Vagina (tissue), 2 donors: ENCODE results near the gene ALS2. TPM values are rescaled to one million over a fixed set of nuclear protein-coding genes. Genes with fewer than 3 reads are reported as not detected.
"Not testable (repeated sequence)": the region's sequence is repeated elsewhere in the genome, so short reads cannot be mapped to it uniquely, and the experiment has no call there.

Source experiments
- DNase-seq, 2 donors: peaks; one replicate each; pipeline ENCODE4 v3.0.0-alpha.2; 2017; ENCODE audit errors: extremely low spot score in 2 of 2
- H3K27ac ChIP-seq: fragments of 200-600 bp; sonication (generic); one replicate; pipeline ENCODE4 v1.5.1; 2019
- H3K27me3 ChIP-seq: fragments of 200-600 bp; sonication (generic); one replicate; pipeline ENCODE4 v1.5.1; 2019
- H3K36me3 ChIP-seq, 2 donors: fragments of 200-600 bp; sonication (generic); one replicate each; pipeline ENCODE4 v1.5.1; 2017 to 2019
- H3K4me1 ChIP-seq: fragments of 200-600 bp; sonication (generic); one replicate; pipeline ENCODE4 v1.5.1; 2019
- H3K4me3 ChIP-seq, 2 donors: fragments of 200-600 bp; sonication (generic); 1 replicate in 1 of 2; 2 replicates in 1 of 2; pipeline ENCODE4 v1.5.1; 2016 to 2019
- H3K9me3 ChIP-seq: fragments of 200-600 bp; sonication (generic); one replicate; pipeline ENCODE4 v1.5.1; 2019
- POLR2A ChIP-seq, 2 donors: fragments of 450-650 bp; IDR thresholded peaks; one replicate each; pipeline ENCODE4 v1.6.1; 2017; ENCODE audit warnings: antibody characterized with exemption in 2 of 2, mild to moderate bottlenecking in 2 of 2, moderate library complexity in 2 of 2
- POLR2AphosphoS5 ChIP-seq, 2 donors: sonication (generic); formaldehyde crosslinking; IDR thresholded peaks; one replicate each; pipeline ENCODE4 v1.9.0; 2017; ENCODE audit warnings: antibody characterized with exemption in 2 of 2, mild to moderate bottlenecking in 2 of 2, low read depth in 1 of 2; ENCODE audit not compliant: insufficient read depth in 1 of 2
- intact Hi-C: fragments of 100-400 bp; cut with DNase I; formaldehyde crosslinking; loops from one replicate; pipeline ENCODE4 v1.15.1; 2023
- total RNA-seq: library from RNA; depleted of rRNA; stranded (reverse); fragments of >200 nt; gene quantifications from one replicate; pipeline ENCODE4 v1.2.3, GENCODE V29; 2016
- TF ChIP-seq, protein P1 (sequence below), 3 experiments: fragments of 450-650 bp in 2 of 3; fragments of 200-600 bp in 1 of 3; sonication (generic) in 1 of 3; IDR thresholded peaks; one replicate each; pipeline ENCODE4 v1.5.1; 2017 to 2019; ENCODE audit warnings: antibody characterized with exemption in 3 of 3, mild to moderate bottlenecking in 2 of 3, moderate library complexity in 2 of 3

ALS2 gene
- total RNA-seq, 1 donor from 2014 or later = 9.3 TPM

DNA sequence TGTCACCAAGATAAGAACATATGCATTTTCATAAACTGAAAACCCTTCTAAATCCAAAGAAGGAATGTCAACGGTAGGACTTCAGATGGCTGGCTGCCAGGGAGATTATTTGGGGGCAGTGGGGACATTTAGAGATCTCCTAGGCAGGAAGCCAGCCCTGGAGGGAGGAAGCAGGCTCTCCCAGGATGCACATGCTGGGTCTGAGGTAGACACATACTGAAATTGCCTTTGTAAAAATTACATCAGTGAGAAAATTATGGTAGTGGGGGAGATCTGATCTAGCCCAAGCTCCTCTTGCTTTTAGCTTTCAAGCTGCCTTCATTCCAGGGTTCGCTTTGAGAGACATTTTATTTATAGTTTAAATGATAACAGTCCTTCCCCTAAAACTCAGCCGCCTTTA lies 106.4 kb downstream of the ALS2 start:
- no peak overlapping the region for H3K4me3 ChIP-seq
- H3K36me3 ChIP-seq = no peaks in the 10 kb centered on the region
- H3K27me3 ChIP-seq = no peaks in the 10 kb centered on the region
- no peaks in the 10 kb centered on the region for H3K9me3 ChIP-seq
- H3K4me1 ChIP-seq = no peaks in the 10 kb centered on the region
- no peak for DNase-seq
- intact Hi-C loops = no loop called here
- H3K27ac ChIP-seq = no peak overlapping the region
- TF ChIP-seq POLR2AphosphoS5 (IDR thresholded peaks at IDR 0.05; ENCODE audit: insufficient read depth in 1 of 2, low read depth in 1 of 2) (no peak), POLR2A (IDR thresholded peaks at IDR 0.05) (no peak)
- TF ChIP-seq, protein P1, sequence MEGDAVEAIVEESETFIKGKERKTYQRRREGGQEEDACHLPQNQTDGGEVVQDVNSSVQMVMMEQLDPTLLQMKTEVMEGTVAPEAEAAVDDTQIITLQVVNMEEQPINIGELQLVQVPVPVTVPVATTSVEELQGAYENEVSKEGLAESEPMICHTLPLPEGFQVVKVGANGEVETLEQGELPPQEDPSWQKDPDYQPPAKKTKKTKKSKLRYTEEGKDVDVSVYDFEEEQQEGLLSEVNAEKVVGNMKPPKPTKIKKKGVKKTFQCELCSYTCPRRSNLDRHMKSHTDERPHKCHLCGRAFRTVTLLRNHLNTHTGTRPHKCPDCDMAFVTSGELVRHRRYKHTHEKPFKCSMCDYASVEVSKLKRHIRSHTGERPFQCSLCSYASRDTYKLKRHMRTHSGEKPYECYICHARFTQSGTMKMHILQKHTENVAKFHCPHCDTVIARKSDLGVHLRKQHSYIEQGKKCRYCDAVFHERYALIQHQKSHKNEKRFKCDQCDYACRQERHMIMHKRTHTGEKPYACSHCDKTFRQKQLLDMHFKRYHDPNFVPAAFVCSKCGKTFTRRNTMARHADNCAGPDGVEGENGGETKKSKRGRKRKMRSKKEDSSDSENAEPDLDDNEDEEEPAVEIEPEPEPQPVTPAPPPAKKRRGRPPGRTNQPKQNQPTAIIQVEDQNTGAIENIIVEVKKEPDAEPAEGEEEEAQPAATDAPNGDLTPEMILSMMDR (IDR thresholded peaks at IDR 0.05) = no peak

DNA sequence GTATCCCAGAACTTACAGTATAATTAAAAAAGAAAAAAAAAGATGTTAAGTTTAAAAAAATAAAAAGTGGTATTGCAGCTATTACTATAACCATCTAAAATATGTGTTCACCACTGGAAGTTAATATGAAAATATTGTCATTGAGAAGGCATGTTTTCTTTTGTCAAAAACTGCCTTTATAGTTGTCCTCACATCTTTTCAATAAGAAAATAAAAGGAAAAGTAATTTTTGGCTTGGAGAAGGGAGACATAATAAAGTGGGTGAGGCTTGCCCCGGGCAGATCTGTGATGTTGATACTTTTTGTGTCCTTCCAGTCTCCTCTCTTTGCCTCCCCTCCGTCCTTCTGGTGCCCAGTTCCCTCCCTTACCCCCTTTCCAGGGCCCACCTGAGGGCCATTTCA lies 107.2 kb downstream of the ALS2 start:
- Histone ChIP-seq H3K4me1 (no peaks in the 10 kb centered on the region), H3K9me3 (no peaks in the 10 kb centered on the region), H3K27me3 (no peaks in the 10 kb centered on the region), H3K36me3 (no peaks in the 10 kb centered on the region), H3K4me3 (no peak overlapping the region), H3K27ac (no peak overlapping the region)
- intact Hi-C loops = no loop called here
- no peak for DNase-seq
- TF ChIP-seq POLR2AphosphoS5 (IDR thresholded peaks at IDR 0.05; ENCODE audit: insufficient read depth in 1 of 2, low read depth in 1 of 2) = no peak
- TF ChIP-seq, protein P1 (IDR thresholded peaks at IDR 0.05) = no peak
- no peak for TF ChIP-seq POLR2A (IDR thresholded peaks at IDR 0.05)

DNA sequence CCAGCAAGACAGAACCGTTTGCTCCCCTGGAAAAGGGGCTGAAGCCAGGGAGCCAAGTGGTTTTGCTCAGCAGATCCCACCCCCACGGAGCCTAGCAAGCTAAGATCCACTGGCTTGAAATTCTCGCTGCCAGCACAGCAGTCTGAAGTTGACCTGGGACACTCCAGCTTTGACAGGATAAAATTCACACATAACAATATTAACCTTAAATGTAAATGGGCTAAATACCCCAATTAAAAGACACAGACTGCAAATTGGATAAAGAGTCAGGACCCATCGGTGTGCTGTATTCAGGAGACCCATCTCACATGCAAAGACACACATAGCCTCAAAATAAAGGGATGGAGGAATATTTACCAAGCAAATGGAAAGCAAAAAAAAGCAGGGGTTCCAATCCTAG lies 109.5 kb downstream of the ALS2 start:
- H3K9me3 ChIP-seq, H3K4me1 ChIP-seq, DNase-seq, H3K4me3 ChIP-seq, intact Hi-C loops, H3K36me3 ChIP-seq, H3K27ac ChIP-seq, H3K27me3 ChIP-seq: not testable (repeated sequence)

DNA sequence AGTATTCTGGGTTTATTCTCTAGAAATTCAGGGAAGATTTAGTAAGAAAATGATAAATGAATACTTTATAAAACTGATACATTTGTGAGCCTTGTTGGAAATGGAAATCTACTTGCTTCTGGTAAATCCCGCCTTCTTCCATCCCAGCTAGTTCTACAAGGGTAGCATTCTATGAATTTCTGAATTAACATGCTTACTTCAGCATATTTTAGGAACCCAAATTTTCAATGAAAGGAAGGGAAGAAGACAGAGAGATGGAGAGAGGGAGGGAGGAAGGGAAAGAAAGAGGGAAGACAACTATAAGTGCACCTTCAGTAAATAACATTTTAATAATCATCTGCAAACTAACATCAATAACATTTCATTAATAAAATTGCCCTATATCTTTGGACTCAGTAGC lies 110.9 kb downstream of the ALS2 start:
- Histone ChIP-seq H3K9me3 (no peaks in the 10 kb centered on the region), H3K4me3 (no peak overlapping the region), H3K27me3 (no peaks in the 10 kb centered on the region), H3K27ac (no peak overlapping the region), H3K4me1 (no peaks in the 10 kb centered on the region), H3K36me3 (no peaks in the 10 kb centered on the region)
- TF ChIP-seq POLR2AphosphoS5 (IDR thresholded peaks at IDR 0.05; ENCODE audit: insufficient read depth in 1 of 2, low read depth in 1 of 2) (no peak), POLR2A (IDR thresholded peaks at IDR 0.05) (no peak)
- TF ChIP-seq, protein P1 (IDR thresholded peaks at IDR 0.05) = no peak
- intact Hi-C loops = no loop called here
- DNase-seq = no peak

DNA sequence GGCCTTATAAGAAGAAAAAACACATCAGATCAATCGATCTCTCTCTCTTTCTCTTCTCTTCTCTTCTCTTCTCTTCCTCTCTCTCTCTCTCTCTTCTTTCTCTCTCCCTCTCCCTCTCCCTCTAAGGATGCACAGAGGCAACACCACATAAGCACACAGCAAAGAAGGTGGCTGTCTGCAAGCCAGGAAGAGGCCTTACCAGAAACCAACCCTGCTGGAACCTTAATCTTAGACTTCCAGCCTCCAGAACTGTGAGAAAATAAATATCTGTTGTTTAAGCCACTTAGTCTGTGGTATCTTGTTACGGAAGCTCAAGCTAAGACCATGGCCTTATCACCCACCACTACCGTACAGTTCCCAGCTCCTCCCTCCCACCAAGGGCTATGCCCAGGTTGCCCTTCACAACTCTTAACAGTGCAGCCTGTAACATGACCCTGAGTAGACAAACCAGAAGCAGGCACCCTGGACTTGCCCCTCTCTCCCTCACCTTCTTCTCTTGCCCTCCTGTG lies 112.3 kb downstream of the ALS2 start:
- no peak overlapping the region for H3K27ac ChIP-seq
- no peak overlapping the region for H3K4me3 ChIP-seq
- no peaks in the 10 kb centered on the region for H3K4me1 ChIP-seq
- H3K36me3 ChIP-seq = no peaks in the 10 kb centered on the region
- no peak for DNase-seq
- H3K27me3 ChIP-seq = no peaks in the 10 kb centered on the region
- TF ChIP-seq POLR2AphosphoS5 (IDR thresholded peaks at IDR 0.05; ENCODE audit: insufficient read depth in 1 of 2, low read depth in 1 of 2) (no peak), POLR2A (IDR thresholded peaks at IDR 0.05) (no peak)
- TF ChIP-seq, protein P1 (IDR thresholded peaks at IDR 0.05) = no peak
- H3K9me3 ChIP-seq = no peaks in the 10 kb centered on the region
- intact Hi-C loops = no loop called here

DNA sequence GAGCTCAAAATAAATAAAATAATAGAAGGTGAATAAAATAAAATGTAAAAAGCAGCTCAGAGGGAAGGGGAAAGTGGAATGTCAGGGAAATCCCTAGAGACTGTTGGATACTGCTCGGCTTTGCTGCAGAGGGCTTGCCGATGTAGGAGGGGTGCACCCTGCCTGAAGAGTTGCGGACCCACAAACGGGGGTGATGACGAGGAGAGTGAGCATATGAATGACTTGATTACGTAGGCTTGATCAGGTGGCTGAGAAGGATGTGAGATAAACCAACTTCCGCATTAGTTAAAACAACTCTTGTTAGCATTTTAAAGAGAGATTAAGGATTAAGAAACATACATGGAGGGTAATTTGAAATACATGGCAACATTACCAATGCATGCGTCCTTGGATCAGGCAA lies 116.4 kb downstream of the ALS2 start:
- intact Hi-C loops = no loop called here
- Histone ChIP-seq H3K36me3 (no peaks in the 10 kb centered on the region), H3K27ac (no peak overlapping the region), H3K4me1 (no peaks in the 10 kb centered on the region), H3K9me3 (no peaks in the 10 kb centered on the region), H3K4me3 (no peak overlapping the region), H3K27me3 (no peaks in the 10 kb centered on the region)
- TF ChIP-seq POLR2A (IDR thresholded peaks at IDR 0.05) (no peak), POLR2AphosphoS5 (IDR thresholded peaks at IDR 0.05; ENCODE audit: insufficient read depth in 1 of 2, low read depth in 1 of 2) (no peak)
- TF ChIP-seq, protein P1 (IDR thresholded peaks at IDR 0.05) = no peak
- DNase-seq = no peak
